K562 (cell line): ENCODE data around the gene PRKCE. TPM values are rescaled to one million over a fixed set of nuclear protein-coding genes. Genes with fewer than 3 reads are reported as not detected.

Source experiments
- ATAC-seq: fragments of 200-7000 bp; cut with Tn5 transposase; 3 replicates; pipeline ENCODE4 v1.9.1; 2020; ENCODE audit warnings: moderate library complexity
- BruUV-seq: library from RNA; stranded (reverse); fragments of 400-500 nt; replicated peaks from 2 replicates; lab custom pipeline; 2021; lab: Mats Ljungman, UMichigan
- CTCF ChIA-PET: fragments of 300-600 bp; formaldehyde crosslinking; extraction: SDS; loops from one replicate; lab custom pipeline; 2021; ENCODE audit warnings: low intra/inter-chr PET ratio; lab: Yijun Ruan, JAX
- POLR2A ChIA-PET: fragments of 300-600, 350-650 bp; sonication (Branson Sonifier 250); formaldehyde crosslinking; extraction: SDS; loops from one replicate; lab custom pipeline; 2021; ENCODE audit warnings: antibody characterized with exemption, inconsistent platforms; lab: Yijun Ruan, JAX
- DNase-seq, 4 experiments: peaks; one replicate each; pipeline versions ENCODE4 v3.0.0 to v3.0.0-alpha.2; 2011 to 2018; ENCODE audit warnings: low spot score in 3 of 4, mixed read lengths in 3 of 4; ENCODE audit errors: extremely low read depth in 1 of 4
- FAIRE-seq: peaks from 2 replicates; lab custom pipeline; 2011; peaks lifted over from hg19 to GRCh38; lab: Jason Lieb, UNC
- H2AFZ ChIP-seq: 2 replicates; pipeline ENCODE4 v1.6.0; 2011; ENCODE audit warnings: low read depth, low read length, control low read depth, inconsistent platforms
- H3K27ac ChIP-seq: fragments of 200-600 bp; 3 replicates; pipeline ENCODE4 v1.8.0; 2011; ENCODE audit warnings: low read depth, mild to moderate bottlenecking, control low read depth, inconsistent platforms, low read length, moderate library complexity, mixed read lengths; ENCODE audit errors: extremely low read depth
- H3K27me3 ChIP-seq, 2 experiments: fragments of 300-600 bp in 1 of 2; 2 replicates in 1 of 2; 3 replicates in 1 of 2; pipeline versions ENCODE4 v1.6.0 to v1.8.0; 2011; ENCODE audit warnings: inconsistent platforms in 2 of 2, low read length in 2 of 2, mild to moderate bottlenecking in 1 of 2, mixed read lengths in 1 of 2, moderate library complexity in 1 of 2; ENCODE audit not compliant: control insufficient read depth in 2 of 2, insufficient read depth in 2 of 2
- H3K36me3 ChIP-seq: fragments of 300-600 bp; 3 replicates; pipeline ENCODE4 v1.8.0; 2011; ENCODE audit warnings: mild to moderate bottlenecking, low read length, inconsistent platforms; ENCODE audit not compliant: control insufficient read depth, insufficient read depth
- H3K4me1 ChIP-seq, 2 experiments: fragments of 200-600 bp in 1 of 2; replicated peaks in 1 of 2; 2 replicates in 1 of 2; 3 replicates in 1 of 2; pipeline versions ENCODE4 v1.5.1 to v1.8.0; 2011; ENCODE audit warnings: inconsistent platforms in 2 of 2, low read length in 2 of 2, mild to moderate bottlenecking in 1 of 2, mixed read lengths in 1 of 2, moderate library complexity in 1 of 2; ENCODE audit not compliant: control insufficient read depth in 2 of 2, insufficient read depth in 2 of 2
- H3K4me2 ChIP-seq: 2 replicates; pipeline ENCODE4 v1.6.1; 2011; ENCODE audit warnings: low read length, control low read depth, inconsistent platforms, mixed read lengths; ENCODE audit not compliant: insufficient read depth
- H3K4me3 ChIP-seq: fragments of 200-600 bp; sonication (generic), shearing (Covaris generic); 2 replicates; pipeline ENCODE4 v1.5.1; 2016; ENCODE audit warnings: control low read depth, inconsistent platforms
- H3K79me2 ChIP-seq: fragments of 200-600 bp; 3 replicates; pipeline ENCODE4 v1.8.0; 2011; ENCODE audit warnings: low read length, inconsistent platforms; ENCODE audit not compliant: control insufficient read depth, insufficient read depth
- H3K9ac ChIP-seq, 2 experiments: 2 replicates each; pipeline versions ENCODE4 v1.6.0 to v1.6.1; 2011; ENCODE audit warnings: low read depth in 2 of 2, low read length in 2 of 2, control low read depth in 1 of 2, inconsistent platforms in 1 of 2, mild to moderate bottlenecking in 1 of 2, mixed read lengths in 1 of 2; ENCODE audit not compliant: insufficient read depth in 1 of 2
- H3K9me1 ChIP-seq: one replicate; pipeline ENCODE4 v1.6.0; 2011; ENCODE audit warnings: inconsistent platforms, mild to moderate bottlenecking, low read length, moderate library complexity; ENCODE audit not compliant: control insufficient read depth, insufficient read depth
- H3K9me3 ChIP-seq: replicated peaks from 2 replicates; pipeline ENCODE4 v1.5.1; 2011; ENCODE audit warnings: low read depth, low read length, inconsistent platforms; ENCODE audit not compliant: control insufficient read depth, insufficient read depth
- H4K20me1 ChIP-seq: replicated peaks from 2 replicates; pipeline ENCODE4 v1.6.1; 2011; ENCODE audit warnings: low read length, inconsistent platforms, mixed read lengths; ENCODE audit not compliant: control insufficient read depth, insufficient read depth
- CCNT2 ChIP-seq: IDR thresholded peaks from 2 replicates; pipeline ENCODE4 v1.6.1; 2011; ENCODE audit warnings: borderline replicate concordance, low read depth, mild to moderate bottlenecking, moderate library complexity, mixed read lengths, low read length; ENCODE audit not compliant: insufficient read length; ENCODE audit errors: extremely low read depth
- LCOR ChIP-seq: sonication (generic); formaldehyde crosslinking; IDR thresholded peaks from 2 replicates; pipeline ENCODE4 v1.8.0; 2022; ENCODE audit warnings: mild to moderate bottlenecking, missing genetic modification reagents
- MCM3 ChIP-seq: fragments of 450-650 bp; IDR thresholded peaks from 2 replicates; pipeline ENCODE4 v1.6.1; 2016
- NFIC ChIP-seq: fragments of 450-650 bp; IDR thresholded peaks from 2 replicates; pipeline ENCODE4 v1.6.1; 2017; ENCODE audit warnings: mild to moderate bottlenecking, inconsistent platforms
- PML ChIP-seq: IDR thresholded peaks from 2 replicates; pipeline ENCODE4 v1.6.1; 2012; ENCODE audit warnings: low read length, inconsistent platforms
- RBM25 ChIP-seq: fragments of 200-400 bp; formaldehyde crosslinking; IDR thresholded peaks from 2 replicates; pipeline ENCODE4 v1.6.1; 2018; ENCODE audit warnings: low read length, low read depth, moderate library complexity; ENCODE audit not compliant: severe bottlenecking
- WGBS: fragments of 100-300 bp; shearing (Covaris generic); methylation state at CpG from one replicate; pipeline ENCODE4 v1.1.6; 2016; ENCODE audit warnings: low coverage, mixed read lengths; ENCODE audit not compliant: insufficient coverage; ENCODE audit errors: missing lambda C conversion rate; 5-methylcytosine and 5-hydroxymethylcytosine counted together
- in situ Hi-C: fragments of 300-500 bp; cut with MboI; formaldehyde crosslinking; loops from 4 replicates; pipeline ENCODE4 v1.15.0; 2018; ENCODE audit warnings: inconsistent platforms, mixed read lengths
- intact Hi-C: fragments of 100-400 bp; cut with micrococcal nuclease; formaldehyde crosslinking; loops from 2 replicates; pipeline ENCODE4 v1.14.2; 2022
- polyA plus RNA-seq, 8 experiments: library from polyadenylated mRNA; depleted of rRNA in 4 of 8; stranded (reverse) in 5 of 8; unstranded in 3 of 8; fragments of >200 nt; fragmentation: Nextera tagmentation in 2 of 8; fragmentation: Illumina TruSeq in 1 of 8; extraction: Ambion mirVana in 2 of 8; extraction: Trizol in 1 of 8; gene quantifications; 2 replicates each; pipeline versions ENCODE4 v1.2.1 to v1.2.3, GENCODE V29; 2011 to 2014; ENCODE audit warnings: inconsistent platforms in 1 of 8, missing spikeins in 1 of 8
- total RNA-seq, 7 experiments: library from RNA; depleted of rRNA in 6 of 7; stranded (reverse); fragments of >200 nt in 6 of 7; fragmentation: Illumina TruSeq in 2 of 7; extraction: Trizol in 2 of 7; gene quantifications; 2 replicates each; pipeline versions ENCODE4 v1.2.1 to v1.2.3, GENCODE V29; 2011 to 2021; ENCODE audit warnings: low replicate concordance in 1 of 7
- TF ChIP-seq, protein P1 (sequence below): sonication (generic); formaldehyde crosslinking; IDR thresholded peaks from 2 replicates; pipeline ENCODE4 v1.8.0; 2022; ENCODE audit warnings: mild to moderate bottlenecking, missing genetic modification reagents

Gene PRKCE
- total and polyA plus RNA-seq, 9 of the 15 experiments (the other 6 are each of a cell fraction or from before 2014, with no cell fraction given), result 0.06 to 1.0 (median 0.22) TPM; not detected in 1

DNA sequence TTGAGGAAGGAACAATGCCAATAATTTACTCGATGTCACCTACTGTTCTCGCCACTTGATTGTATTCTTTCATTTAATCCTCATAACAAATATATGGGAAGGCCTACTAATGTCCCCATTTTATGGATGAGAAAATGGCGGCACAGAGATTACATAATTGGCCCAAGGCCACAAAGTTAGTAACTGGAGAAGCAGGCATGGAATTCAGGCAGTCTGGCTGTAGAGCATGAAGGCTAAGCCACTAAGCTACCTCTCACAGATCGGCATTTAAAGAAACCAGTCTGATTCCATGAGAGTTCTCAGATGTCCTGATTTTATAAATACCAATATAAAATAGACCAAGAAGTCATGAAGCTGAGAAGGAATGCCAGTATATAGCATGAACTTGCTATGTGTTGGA lies 523.9 kb downstream of the PRKCE start:
- TF ChIP-seq, protein P1, sequence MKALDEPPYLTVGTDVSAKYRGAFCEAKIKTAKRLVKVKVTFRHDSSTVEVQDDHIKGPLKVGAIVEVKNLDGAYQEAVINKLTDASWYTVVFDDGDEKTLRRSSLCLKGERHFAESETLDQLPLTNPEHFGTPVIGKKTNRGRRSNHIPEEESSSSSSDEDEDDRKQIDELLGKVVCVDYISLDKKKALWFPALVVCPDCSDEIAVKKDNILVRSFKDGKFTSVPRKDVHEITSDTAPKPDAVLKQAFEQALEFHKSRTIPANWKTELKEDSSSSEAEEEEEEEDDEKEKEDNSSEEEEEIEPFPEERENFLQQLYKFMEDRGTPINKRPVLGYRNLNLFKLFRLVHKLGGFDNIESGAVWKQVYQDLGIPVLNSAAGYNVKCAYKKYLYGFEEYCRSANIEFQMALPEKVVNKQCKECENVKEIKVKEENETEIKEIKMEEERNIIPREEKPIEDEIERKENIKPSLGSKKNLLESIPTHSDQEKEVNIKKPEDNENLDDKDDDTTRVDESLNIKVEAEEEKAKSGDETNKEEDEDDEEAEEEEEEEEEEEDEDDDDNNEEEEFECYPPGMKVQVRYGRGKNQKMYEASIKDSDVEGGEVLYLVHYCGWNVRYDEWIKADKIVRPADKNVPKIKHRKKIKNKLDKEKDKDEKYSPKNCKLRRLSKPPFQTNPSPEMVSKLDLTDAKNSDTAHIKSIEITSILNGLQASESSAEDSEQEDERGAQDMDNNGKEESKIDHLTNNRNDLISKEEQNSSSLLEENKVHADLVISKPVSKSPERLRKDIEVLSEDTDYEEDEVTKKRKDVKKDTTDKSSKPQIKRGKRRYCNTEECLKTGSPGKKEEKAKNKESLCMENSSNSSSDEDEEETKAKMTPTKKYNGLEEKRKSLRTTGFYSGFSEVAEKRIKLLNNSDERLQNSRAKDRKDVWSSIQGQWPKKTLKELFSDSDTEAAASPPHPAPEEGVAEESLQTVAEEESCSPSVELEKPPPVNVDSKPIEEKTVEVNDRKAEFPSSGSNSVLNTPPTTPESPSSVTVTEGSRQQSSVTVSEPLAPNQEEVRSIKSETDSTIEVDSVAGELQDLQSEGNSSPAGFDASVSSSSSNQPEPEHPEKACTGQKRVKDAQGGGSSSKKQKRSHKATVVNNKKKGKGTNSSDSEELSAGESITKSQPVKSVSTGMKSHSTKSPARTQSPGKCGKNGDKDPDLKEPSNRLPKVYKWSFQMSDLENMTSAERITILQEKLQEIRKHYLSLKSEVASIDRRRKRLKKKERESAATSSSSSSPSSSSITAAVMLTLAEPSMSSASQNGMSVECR, result no peak
- TF ChIP-seq CCNT2 (no peak), RBM25 (peak; percentile 21), PML (no peak), NFIC (peak; percentile 14; the same call in 1 of the 2 replicates), MCM3 (no peak), LCOR (CRISPR knock-in tag) (no peak)
- Histone ChIP-seq H3K27me3 (peaks cover 0 to 8% of the 10 kb centered on the region in 2 experiments; a peak in 4 of 5 replicates), H4K20me1 (no peaks in the 10 kb centered on the region; the same call in 1 of the 2 replicates), H3K4me1 (peaks cover 0 to 5% of the 10 kb centered on the region in 2 experiments; a peak in 3 of 5 replicates), H3K9me3 (no peaks in the 10 kb centered on the region), H3K27ac (no peak overlapping the region), H2AFZ (no peak overlapping the region), H3K9ac (no peak overlapping the region), H3K36me3 (no peaks in the 10 kb centered on the region), H3K4me2 (no peak overlapping the region), H3K79me2 (no peaks in the 10 kb centered on the region), H3K9me1 (no peaks in the 10 kb centered on the region), H3K4me3 (no peak overlapping the region)
- no TSS peak for BruUV-seq
- 60% methylated on average over 4 of the region's 4 CpGs for WGBS
- FAIRE-seq (no peak), ATAC-seq (no peak), DNase-seq (no peak)
- intact Hi-C loops (no loop called here), in situ Hi-C loops (no loop called here)
- CTCF ChIA-PET, result no interaction called here
- POLR2A ChIA-PET, result interaction anchor here (0.6 kb wide), 1 partner anchor 53 kb away, joined by 3 read pairs; no protein-coding TSS in a partner anchor
